ENCODE measurements around the gene TMEM208.

TMEM208 gene

DNA sequence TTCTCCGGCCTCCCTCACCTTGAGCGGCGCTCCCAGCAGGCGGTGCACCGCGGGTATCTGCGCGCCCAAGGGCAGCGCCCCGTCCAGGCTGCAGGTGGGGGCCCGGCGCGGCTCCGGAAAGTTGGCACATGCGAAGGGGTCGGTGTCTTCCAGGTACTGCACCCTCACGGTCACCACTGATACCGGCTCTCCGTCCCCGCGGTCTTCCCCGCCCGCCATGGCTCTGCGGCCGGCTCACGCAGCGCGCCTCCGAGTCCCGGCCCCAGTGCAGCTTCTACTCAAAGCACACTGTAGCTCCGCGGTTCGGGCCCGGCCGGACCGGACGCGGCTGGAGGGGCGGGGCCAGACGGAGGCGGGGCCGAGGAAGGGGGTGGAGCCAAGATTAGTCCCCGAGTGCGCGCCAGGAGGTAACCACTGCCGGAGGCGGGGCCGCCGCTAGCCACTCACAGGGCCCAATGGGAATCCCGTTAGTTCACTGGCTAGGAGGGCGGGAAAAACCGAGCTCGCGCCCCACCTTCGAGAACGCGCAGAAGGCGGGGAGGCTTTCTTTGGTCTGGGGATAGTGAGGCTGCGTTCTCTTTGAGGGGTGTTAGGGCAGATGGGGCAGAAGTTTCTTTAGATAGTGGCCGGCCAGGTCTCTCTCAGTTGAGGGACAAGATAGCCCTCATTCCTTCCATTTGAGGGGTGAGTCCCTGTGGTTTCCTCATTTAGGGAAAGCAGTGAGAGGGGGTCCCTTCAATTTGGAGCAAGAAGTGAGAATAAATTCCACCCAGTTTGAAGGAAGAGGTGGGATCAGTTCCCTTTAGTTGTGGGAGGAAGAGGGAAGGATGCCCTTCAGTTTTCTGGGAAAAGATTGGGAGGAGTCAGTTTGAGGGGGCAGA lies 20.5 kb downstream of the TMEM208 start, which contains the start of gene FHOD1:
Gene FHOD1 (minus strand): TSS at position 290 of the 881 bp plus-strand sequence. CDS start 71 bp downstream, at position 219.
- no peak for DNase-seq (ENCODE audit: low read depth, low spot score)
- Histone ChIP-seq H3K36me3 (ENCODE audit: insufficient read depth, low read length) (no peaks in the 10 kb centered on the region), H3K9ac (ENCODE audit: insufficient read length) (peak within 1 kb of the TSS; percentile 37), H3K27ac (no peak within 1 kb of the TSS), H3K9me3 (ENCODE audit: low read depth, low read length) (no peaks in the 10 kb centered on the region), H3K4me3 (peak within 1 kb of the TSS; percentile 82)
- peak; percentile 59; the same call in 1 of the 2 replicates for TF ChIP-seq POLR2AphosphoS5 (IDR thresholded peaks at IDR 0.05; ENCODE audit: borderline replicate concordance, low read depth, low read length)
- TF ChIP-seq FOXP2 (optimal IDR thresholded peaks at IDR 0.05; ENCODE audit: control extremely low read depth, extremely low read length, insufficient read depth): no peak
- TF ChIP-seq EZH2 (IDR thresholded peaks at IDR 0.05): no peak

DNA sequence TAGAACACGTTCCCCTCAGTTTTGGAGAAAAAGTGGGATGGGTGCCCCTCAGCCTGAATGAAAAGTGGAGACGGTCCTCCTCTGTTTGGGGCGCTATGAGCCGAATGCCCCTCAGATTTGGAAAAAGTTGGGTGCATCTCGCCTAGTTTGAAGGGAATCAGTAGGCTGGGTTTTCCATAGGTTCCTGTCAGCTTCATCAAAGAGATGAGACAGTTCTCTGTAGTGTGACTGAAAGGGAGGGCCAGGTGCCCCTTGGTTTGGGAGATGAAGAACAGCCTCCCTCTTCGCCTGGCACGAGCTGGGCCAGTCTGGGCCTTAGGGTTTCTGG lies 21.1 kb downstream of the TMEM208 start:
- no peaks in the 10 kb centered on the region for H3K36me3 ChIP-seq (ENCODE audit: insufficient read depth, low read length)
- DNase-seq (ENCODE audit: low read depth, low spot score): no peak
- H3K9ac ChIP-seq (ENCODE audit: insufficient read length): peak overlapping the region; percentile 37
- no peaks in the 10 kb centered on the region for H3K9me3 ChIP-seq (ENCODE audit: low read depth, low read length)
- no peak overlapping the region for H3K27ac ChIP-seq
- no peak for TF ChIP-seq FOXP2 (optimal IDR thresholded peaks at IDR 0.05; ENCODE audit: control extremely low read depth, extremely low read length, insufficient read depth)
- no peak for TF ChIP-seq POLR2AphosphoS5 (IDR thresholded peaks at IDR 0.05; ENCODE audit: borderline replicate concordance, low read depth, low read length)
- TF ChIP-seq EZH2 (IDR thresholded peaks at IDR 0.05): no peak
- H3K4me3 ChIP-seq: peak overlapping the region; percentile 82

DNA sequence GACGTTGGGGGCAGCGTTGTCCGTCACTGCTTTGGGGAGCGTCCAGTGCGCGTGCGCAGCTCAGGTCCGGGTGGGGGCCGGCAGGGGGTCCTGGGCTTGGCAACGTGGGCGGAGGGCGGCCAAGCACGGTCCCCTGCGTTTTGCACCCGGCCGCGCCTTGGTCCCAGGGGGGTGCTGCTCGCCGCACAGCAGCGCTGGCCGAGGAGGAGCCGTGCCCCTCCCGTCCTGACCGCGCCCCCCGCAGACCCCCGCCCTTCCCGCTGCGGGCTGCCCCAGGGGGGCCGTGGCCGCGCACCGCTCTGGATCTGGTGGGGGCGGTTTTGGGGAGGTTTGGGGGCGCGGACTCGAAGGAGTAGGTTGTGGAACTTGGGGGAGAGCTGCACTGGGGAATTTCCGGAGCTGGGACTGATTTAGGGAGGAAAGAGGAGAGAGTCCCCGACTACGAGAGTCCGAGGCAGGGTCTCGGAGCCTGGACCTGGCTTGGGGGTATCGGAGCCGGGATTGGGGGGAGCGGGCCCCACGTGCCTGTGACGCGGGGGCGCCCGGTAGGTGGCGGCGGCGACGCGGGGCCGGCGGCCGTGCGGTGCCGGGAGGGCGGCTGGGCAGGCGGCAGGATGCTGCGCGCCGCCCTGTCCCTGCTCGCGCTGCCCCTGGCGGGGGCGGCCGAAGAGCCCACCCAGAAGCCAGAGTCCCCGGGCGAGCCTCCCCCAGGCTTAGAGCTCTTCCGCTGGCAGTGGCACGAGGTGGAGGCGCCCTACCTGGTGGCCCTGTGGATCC lies 21.7 kb downstream of the TMEM208 start, which contains the start of gene SLC9A5:
Gene SLC9A5 (plus strand): TSS at position 579 of the 777 bp plus-strand sequence. CDS start 36 bp downstream, at position 615.
- TF ChIP-seq EZH2 (IDR thresholded peaks at IDR 0.05) (no peak), POLR2AphosphoS5 (IDR thresholded peaks at IDR 0.05; ENCODE audit: borderline replicate concordance, low read depth, low read length) (no peak), FOXP2 (optimal IDR thresholded peaks at IDR 0.05; ENCODE audit: control extremely low read depth, extremely low read length, insufficient read depth) (no peak)
- no peak for DNase-seq (ENCODE audit: low read depth, low spot score)
- Histone ChIP-seq H3K4me3 (peak within 1 kb of the TSS; percentile 82), H3K36me3 (ENCODE audit: insufficient read depth, low read length) (no peaks in the 10 kb centered on the region), H3K27ac (no peak within 1 kb of the TSS), H3K9ac (ENCODE audit: insufficient read length) (peak within 1 kb of the TSS; percentile 37), H3K9me3 (ENCODE audit: low read depth, low read length) (no peaks in the 10 kb centered on the region)

DNA sequence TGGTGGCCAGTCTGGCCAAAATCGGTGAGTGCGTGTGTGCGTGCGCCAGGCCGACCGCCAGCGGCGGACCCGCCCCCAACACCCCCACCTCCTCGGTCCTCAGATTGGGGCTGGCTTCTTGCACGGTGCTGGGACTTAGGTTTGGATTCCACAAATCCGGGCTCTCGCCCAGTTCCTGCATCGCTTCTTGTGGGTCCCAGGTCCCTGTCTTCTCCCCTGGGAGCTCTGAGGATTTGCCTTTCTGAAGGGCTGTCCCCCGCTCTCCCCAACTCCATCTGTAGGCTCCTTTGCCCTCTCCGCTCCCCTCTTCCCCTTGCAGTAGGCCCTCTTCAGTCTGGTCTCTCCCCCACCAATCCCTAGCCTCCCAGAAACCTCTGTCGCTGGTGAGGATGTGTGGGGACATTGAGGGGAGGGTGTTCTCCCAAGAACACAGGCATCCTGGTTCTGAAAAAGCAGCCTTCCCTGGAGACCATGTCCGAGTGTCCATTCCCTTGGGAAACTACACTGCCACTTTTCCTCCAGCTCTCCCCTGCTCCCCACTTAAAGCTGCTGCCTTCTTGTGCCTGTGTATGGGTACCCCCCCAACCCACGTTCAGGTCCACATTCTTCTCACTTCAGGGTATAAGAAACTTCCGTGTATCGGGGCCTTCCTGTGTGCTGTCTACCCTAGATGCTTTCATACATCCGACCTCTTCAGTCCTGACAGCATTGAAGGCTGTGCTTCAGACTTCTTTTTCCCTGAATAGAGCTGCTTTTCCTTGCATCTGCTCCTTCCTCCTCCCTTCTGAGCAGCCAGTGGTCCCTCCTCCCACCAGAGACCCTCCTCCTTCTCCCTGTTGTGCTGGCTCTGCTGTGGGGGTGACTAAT lies 22.5 kb downstream of the TMEM208 start:
- no peak overlapping the region for H3K9ac ChIP-seq (ENCODE audit: insufficient read length)
- TF ChIP-seq EZH2 (IDR thresholded peaks at IDR 0.05): no peak
- no peak for TF ChIP-seq POLR2AphosphoS5 (IDR thresholded peaks at IDR 0.05; ENCODE audit: borderline replicate concordance, low read depth, low read length)
- no peak for TF ChIP-seq FOXP2 (optimal IDR thresholded peaks at IDR 0.05; ENCODE audit: control extremely low read depth, extremely low read length, insufficient read depth)
- H3K36me3 ChIP-seq (ENCODE audit: insufficient read depth, low read length): no peaks in the 10 kb centered on the region
- H3K27ac ChIP-seq: no peak overlapping the region
- no peak for DNase-seq (ENCODE audit: low read depth, low spot score)
- no peaks in the 10 kb centered on the region for H3K9me3 ChIP-seq (ENCODE audit: low read depth, low read length)
- no peak overlapping the region for H3K4me3 ChIP-seq

DNA sequence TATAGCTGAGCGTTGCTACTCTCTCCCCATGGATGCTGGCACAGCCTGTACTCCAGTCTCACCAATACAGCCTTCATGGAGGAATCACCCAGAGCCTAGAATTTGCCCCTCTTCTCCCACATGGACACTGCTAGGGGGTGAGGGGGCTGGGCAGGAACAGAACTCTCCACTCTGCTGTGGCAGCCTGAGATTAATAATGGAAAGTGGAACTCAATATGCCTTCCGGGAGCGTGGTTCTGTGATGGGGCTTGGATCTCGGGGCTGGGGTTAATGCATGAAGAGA lies 23.1 kb downstream of the TMEM208 start:
- H3K27ac ChIP-seq: no peak overlapping the region
- TF ChIP-seq FOXP2 (optimal IDR thresholded peaks at IDR 0.05; ENCODE audit: control extremely low read depth, extremely low read length, insufficient read depth) (no peak), EZH2 (IDR thresholded peaks at IDR 0.05) (no peak)
- no peak overlapping the region for H3K9ac ChIP-seq (ENCODE audit: insufficient read length)
- no peaks in the 10 kb centered on the region for H3K36me3 ChIP-seq (ENCODE audit: insufficient read depth, low read length)
- no peaks in the 10 kb centered on the region for H3K9me3 ChIP-seq (ENCODE audit: low read depth, low read length)
- DNase-seq (ENCODE audit: low read depth, low spot score): no peak
- no peak overlapping the region for H3K4me3 ChIP-seq

- H3K9ac ChIP-seq (ENCODE audit: insufficient read length): no peak overlapping the region
These were observed 25.9 kb downstream of the TMEM208 start for GRCh38 chr16:67252609-67253497.

DNA sequence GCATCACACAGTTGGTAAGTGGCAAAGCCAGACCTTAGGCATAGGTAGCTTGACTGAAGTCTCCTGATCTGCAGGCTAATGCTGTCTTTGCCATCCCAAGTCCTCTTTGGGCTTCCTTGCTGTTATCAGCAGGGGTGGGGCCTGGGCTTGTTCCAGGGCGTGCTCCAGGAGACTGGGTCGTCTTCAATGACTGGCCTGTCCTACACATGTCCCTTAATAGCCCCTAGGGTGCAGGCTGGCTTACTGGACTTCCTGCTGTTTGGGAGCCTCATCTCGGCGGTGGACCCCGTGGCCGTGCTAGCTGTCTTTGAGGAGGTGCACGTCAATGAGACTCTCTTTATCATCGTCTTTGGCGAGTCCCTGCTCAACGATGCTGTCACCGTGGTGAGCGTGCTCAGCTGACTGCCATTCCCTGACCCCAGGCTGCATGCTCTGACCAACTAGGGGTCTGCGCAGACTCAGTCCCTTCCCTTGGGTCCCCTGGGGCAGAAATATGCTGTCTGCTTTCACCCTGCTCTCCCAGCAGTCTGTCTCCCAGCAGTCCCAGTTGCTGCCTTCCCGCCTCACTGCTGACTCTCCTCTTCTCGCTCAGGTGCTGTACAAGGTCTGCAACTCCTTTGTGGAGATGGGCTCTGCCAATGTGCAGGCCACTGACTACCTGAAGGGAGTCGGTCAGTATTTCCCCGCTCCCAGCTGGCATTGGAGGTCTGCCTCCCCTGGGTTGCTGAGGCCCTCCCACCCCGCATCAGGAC lies 28.0 kb downstream of the TMEM208 start:
- no peak for DNase-seq (ENCODE audit: low read depth, low spot score)
- no peak for TF ChIP-seq FOXP2 (optimal IDR thresholded peaks at IDR 0.05; ENCODE audit: control extremely low read depth, extremely low read length, insufficient read depth)
- no peak for TF ChIP-seq POLR2AphosphoS5 (IDR thresholded peaks at IDR 0.05; ENCODE audit: borderline replicate concordance, low read depth, low read length)
- no peak for TF ChIP-seq EZH2 (IDR thresholded peaks at IDR 0.05)
- no peaks in the 10 kb centered on the region for H3K36me3 ChIP-seq (ENCODE audit: insufficient read depth, low read length)
- H3K4me3 ChIP-seq: no peak overlapping the region
- no peak overlapping the region for H3K9ac ChIP-seq (ENCODE audit: insufficient read length)
- no peak overlapping the region for H3K27ac ChIP-seq
- no peaks in the 10 kb centered on the region for H3K9me3 ChIP-seq (ENCODE audit: low read depth, low read length)

More at GRCh38 chr16:67252609-67253497, 25.9 kb downstream of the TMEM208 start:
- TF ChIP-seq FOXP2 (optimal IDR thresholded peaks at IDR 0.05; ENCODE audit: control extremely low read depth, extremely low read length, insufficient read depth): no peak
- TF ChIP-seq POLR2AphosphoS5 (IDR thresholded peaks at IDR 0.05; ENCODE audit: borderline replicate concordance, low read depth, low read length): no peak
- TF ChIP-seq EZH2 (IDR thresholded peaks at IDR 0.05): no peak
- Histone ChIP-seq H3K9me3 (ENCODE audit: low read depth, low read length) (no peaks in the 10 kb centered on the region), H3K27ac (no peak overlapping the region), H3K4me3 (no peak overlapping the region), H3K36me3 (ENCODE audit: insufficient read depth, low read length) (no peaks in the 10 kb centered on the region)
- no peak for DNase-seq (ENCODE audit: low read depth, low spot score)
